Gastroesophageal sphincter (tissue), 4 donors: ENCODE results near the gene MYO1B. TPM values are rescaled to one million over a fixed set of nuclear protein-coding genes. Genes with fewer than 3 reads are reported as not detected.

Source experiments
- ATAC-seq: fragments of 150-250 bp; one replicate; pipeline ENCODE4 v1.9.1; 2016; ENCODE audit warnings: mild to moderate bottlenecking, moderate library complexity
- H3K27ac ChIP-seq, 4 donors: fragments of 200-600 bp; sonication (generic) in 3 of 4; 1 replicate in 3 of 4; 2 replicates in 1 of 4; pipeline ENCODE4 v1.5.1; 2016 to 2019
- H3K27me3 ChIP-seq: fragments of 200-600 bp; sonication (generic); one replicate; pipeline ENCODE4 v1.5.1; 2019
- H3K36me3 ChIP-seq, 2 donors: fragments of 200-600 bp; sonication (generic); one replicate each; pipeline ENCODE4 v1.5.1; 2019; ENCODE audit warnings: control low read depth in 1 of 2
- H3K4me1 ChIP-seq, 3 donors: fragments of 200-600 bp; sonication (generic); 1 replicate in 2 of 3; 2 replicates in 1 of 3; pipeline ENCODE4 v1.5.1; 2016 to 2019; ENCODE audit warnings: control low read depth in 2 of 3
- H3K4me3 ChIP-seq, 2 donors: fragments of 200-600 bp; sonication (generic); one replicate each; pipeline ENCODE4 v1.5.1; 2019; ENCODE audit warnings: mild to moderate bottlenecking in 1 of 2, moderate library complexity in 1 of 2
- H3K9me3 ChIP-seq, 3 donors: fragments of 200-600 bp; sonication (generic); one replicate each; pipeline ENCODE4 v1.5.1; 2017 to 2019; ENCODE audit warnings: control low read depth in 2 of 3
- EP300 ChIP-seq: sonication (generic); formaldehyde crosslinking; IDR thresholded peaks from one replicate; pipeline ENCODE4 v1.6.1; 2017; ENCODE audit warnings: antibody characterized with exemption, mild to moderate bottlenecking
- POLR2A ChIP-seq, 2 donors: fragments of 450-650 bp; IDR thresholded peaks; one replicate each; pipeline ENCODE4 v1.6.1; 2017; ENCODE audit warnings: antibody characterized with exemption in 2 of 2, mild to moderate bottlenecking in 2 of 2, moderate library complexity in 1 of 2
- POLR2AphosphoS5 ChIP-seq: sonication (generic); formaldehyde crosslinking; IDR thresholded peaks from one replicate; pipeline ENCODE4 v1.6.1; 2017; ENCODE audit warnings: antibody characterized with exemption
- WGBS, 2 donors: methylation state at CpG; one replicate each; pipeline ENCODE4 v1.1.5; 2018; ENCODE audit warnings: low coverage in 1 of 2; 5-methylcytosine and 5-hydroxymethylcytosine counted together
- total RNA-seq, 4 donors: library from RNA; depleted of rRNA; stranded (reverse); fragments of >200 nt; gene quantifications; one replicate each; pipeline ENCODE4 v1.1.0, GENCODE V29; 2016
- TF ChIP-seq, protein P1 (sequence below), 4 experiments: fragments of 200-600 bp in 2 of 4; fragments of 450-650 bp in 2 of 4; sonication (generic) in 1 of 4; IDR thresholded peaks; one replicate each; pipeline ENCODE4 v1.5.1; 2017 to 2019; ENCODE audit warnings: antibody characterized with exemption in 4 of 4, mild to moderate bottlenecking in 2 of 4, moderate library complexity in 2 of 4

Gene MYO1B
- total RNA-seq, 4 donors from 2014 or later: 17.3 to 45.0 (median 21.0) TPM

DNA sequence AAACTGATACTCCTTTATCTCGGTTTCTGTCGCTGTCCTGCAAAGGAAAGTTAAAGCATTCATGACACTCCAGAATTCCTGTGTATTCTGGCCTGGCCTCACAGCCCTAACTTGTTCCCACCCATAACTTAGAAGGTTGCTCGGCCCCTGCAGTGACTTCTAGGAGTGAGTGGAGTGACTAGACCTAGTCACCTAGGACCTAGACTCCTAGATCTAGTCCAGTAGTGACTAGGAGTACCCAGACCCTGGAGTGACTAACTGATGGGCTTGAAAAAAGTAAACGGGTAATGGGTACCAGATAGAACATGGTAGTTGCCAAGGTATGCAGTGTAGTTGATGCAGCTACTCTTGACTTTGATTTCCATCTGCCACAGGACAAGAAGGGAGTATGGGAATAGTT lies 181.8 kb downstream of the MYO1B start:
- 92 to 100% methylated on average over 2 to 4 of the region's 4 CpGs for WGBS, 2 donors
- ATAC-seq: no peak
- H3K36me3 ChIP-seq: no peaks in the 10 kb centered on the region
- no peak overlapping the region for H3K4me3 ChIP-seq
- no peaks in the 10 kb centered on the region for H3K4me1 ChIP-seq
- no peak for TF ChIP-seq EP300
- no peak for TF ChIP-seq POLR2AphosphoS5
- no peak for TF ChIP-seq POLR2A (IDR thresholded peaks at IDR 0.05)
- TF ChIP-seq, protein P1, sequence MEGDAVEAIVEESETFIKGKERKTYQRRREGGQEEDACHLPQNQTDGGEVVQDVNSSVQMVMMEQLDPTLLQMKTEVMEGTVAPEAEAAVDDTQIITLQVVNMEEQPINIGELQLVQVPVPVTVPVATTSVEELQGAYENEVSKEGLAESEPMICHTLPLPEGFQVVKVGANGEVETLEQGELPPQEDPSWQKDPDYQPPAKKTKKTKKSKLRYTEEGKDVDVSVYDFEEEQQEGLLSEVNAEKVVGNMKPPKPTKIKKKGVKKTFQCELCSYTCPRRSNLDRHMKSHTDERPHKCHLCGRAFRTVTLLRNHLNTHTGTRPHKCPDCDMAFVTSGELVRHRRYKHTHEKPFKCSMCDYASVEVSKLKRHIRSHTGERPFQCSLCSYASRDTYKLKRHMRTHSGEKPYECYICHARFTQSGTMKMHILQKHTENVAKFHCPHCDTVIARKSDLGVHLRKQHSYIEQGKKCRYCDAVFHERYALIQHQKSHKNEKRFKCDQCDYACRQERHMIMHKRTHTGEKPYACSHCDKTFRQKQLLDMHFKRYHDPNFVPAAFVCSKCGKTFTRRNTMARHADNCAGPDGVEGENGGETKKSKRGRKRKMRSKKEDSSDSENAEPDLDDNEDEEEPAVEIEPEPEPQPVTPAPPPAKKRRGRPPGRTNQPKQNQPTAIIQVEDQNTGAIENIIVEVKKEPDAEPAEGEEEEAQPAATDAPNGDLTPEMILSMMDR (IDR thresholded peaks at IDR 0.05): no peak
- H3K9me3 ChIP-seq: no peaks in the 10 kb centered on the region
- no peaks in the 10 kb centered on the region for H3K27me3 ChIP-seq
- H3K27ac ChIP-seq: no peak overlapping the region

DNA sequence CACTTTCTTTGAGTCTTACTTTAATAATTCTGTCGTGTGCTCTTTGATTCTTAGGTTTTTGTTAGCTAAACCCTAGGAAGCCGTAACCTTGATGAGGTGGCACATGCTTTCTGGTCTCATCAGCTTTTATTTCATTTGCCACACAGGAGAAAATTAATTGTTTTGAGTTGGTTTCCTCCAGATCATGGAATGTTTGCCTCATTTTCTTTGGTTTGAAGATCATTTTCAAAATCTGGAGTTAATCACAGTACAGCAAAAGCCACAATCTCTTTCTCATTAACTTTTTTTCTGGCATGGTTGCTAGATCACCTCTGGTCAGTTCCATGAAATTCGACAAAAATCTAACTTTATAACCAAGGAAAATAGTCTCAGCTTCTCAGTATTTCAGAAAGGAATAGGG lies 182.9 kb downstream of the MYO1B start:
- ATAC-seq: no peak
- 58 to 79% methylated on average over 3 of the region's 3 CpGs for WGBS, 2 donors
- H3K27ac ChIP-seq: no peak overlapping the region
- no peak for TF ChIP-seq POLR2AphosphoS5
- TF ChIP-seq, protein P1 (IDR thresholded peaks at IDR 0.05): no peak
- TF ChIP-seq EP300: no peak
- no peak for TF ChIP-seq POLR2A (IDR thresholded peaks at IDR 0.05)
- no peaks in the 10 kb centered on the region for H3K27me3 ChIP-seq
- H3K4me3 ChIP-seq: no peak overlapping the region
- H3K36me3 ChIP-seq: no peaks in the 10 kb centered on the region
- H3K4me1 ChIP-seq: no peaks in the 10 kb centered on the region
- H3K9me3 ChIP-seq: no peaks in the 10 kb centered on the region

DNA sequence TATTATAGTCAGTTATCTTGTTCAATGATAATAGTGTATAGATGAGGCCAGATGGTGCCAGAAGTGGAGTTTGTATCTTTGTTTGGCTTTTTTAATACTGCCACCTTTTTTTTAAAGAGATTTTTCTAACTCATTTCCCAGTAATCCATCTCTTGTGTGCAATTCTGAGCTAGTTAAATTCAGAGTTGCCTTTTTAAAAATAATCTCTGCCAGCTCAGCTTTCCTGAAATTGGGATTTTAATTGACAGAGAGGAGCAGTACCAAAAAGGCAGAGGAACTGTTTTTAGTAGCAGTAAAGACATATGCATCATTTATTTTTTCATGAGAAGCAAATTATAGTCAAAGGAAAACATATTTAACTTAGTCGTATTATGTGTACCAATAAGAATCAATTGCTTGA lies 185.3 kb downstream of the MYO1B start:
- Histone ChIP-seq H3K27ac (no peak overlapping the region), H3K4me3 (no peak overlapping the region), H3K9me3 (no peaks in the 10 kb centered on the region), H3K4me1 (no peaks in the 10 kb centered on the region), H3K36me3 (no peaks in the 10 kb centered on the region), H3K27me3 (no peaks in the 10 kb centered on the region)
- TF ChIP-seq POLR2AphosphoS5: no peak
- TF ChIP-seq POLR2A (IDR thresholded peaks at IDR 0.05): no peak
- no peak for TF ChIP-seq EP300
- TF ChIP-seq, protein P1 (IDR thresholded peaks at IDR 0.05): no peak
- 85 to 86% methylated on average over 1 of the region's 1 CpG for WGBS, 2 donors
- ATAC-seq: no peak

DNA sequence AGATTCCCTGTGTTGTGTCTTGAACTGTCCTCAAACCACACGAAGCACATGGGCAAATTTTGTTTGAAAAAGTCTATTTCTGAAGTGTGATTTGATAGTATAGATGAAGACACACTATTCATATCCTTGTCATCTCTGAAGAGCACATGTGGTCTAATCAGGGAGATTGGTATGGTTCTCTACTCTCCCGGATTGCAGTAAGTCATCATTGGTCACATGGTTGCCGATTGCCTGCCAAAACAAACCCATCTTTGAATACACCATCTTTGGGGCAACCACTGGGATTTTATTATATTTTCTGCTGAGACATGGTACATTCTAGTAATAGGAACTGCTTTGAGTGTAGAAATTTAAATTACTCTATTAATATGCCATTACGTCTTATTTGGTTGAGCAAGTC lies 186.9 kb downstream of the MYO1B start:
- no peak for ATAC-seq
- no peaks in the 10 kb centered on the region for H3K4me1 ChIP-seq
- no peak overlapping the region for H3K4me3 ChIP-seq
- TF ChIP-seq, protein P1 (IDR thresholded peaks at IDR 0.05): no peak
- TF ChIP-seq POLR2A (IDR thresholded peaks at IDR 0.05) (no peak), EP300 (no peak)
- no peak overlapping the region for H3K27ac ChIP-seq
- no peaks in the 10 kb centered on the region for H3K36me3 ChIP-seq
- H3K9me3 ChIP-seq: no peaks in the 10 kb centered on the region
- WGBS, 2 donors: 82 to 85% methylated on average over 4 of the region's 4 CpGs
- no peaks in the 10 kb centered on the region for H3K27me3 ChIP-seq

DNA sequence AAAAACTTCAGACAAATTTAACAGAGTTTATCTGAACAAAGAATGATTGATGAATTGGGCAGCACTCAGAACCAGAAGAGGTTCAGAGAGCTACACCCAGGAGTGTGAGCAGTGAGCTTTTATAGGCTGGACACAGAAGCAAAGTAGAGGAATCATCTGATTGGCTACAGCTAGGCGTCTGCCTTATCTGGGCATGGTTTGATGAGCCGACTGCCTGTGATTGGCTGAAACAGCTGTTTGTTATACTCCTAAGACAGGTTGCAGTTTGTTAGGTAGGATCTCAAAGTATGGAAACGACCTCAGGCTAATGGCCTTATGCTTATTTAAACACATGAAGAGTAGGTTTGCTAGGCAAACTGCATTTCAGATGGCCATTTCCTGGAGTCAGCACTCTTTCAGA lies 188.9 kb downstream of the MYO1B start:
- 86 to 90% methylated on average over 3 of the region's 3 CpGs for WGBS, 2 donors

More for the DNA sequence above, 188.9 kb downstream of the MYO1B start:
- TF ChIP-seq POLR2AphosphoS5 (no peak), EP300 (no peak), POLR2A (IDR thresholded peaks at IDR 0.05) (no peak)
- TF ChIP-seq, protein P1 (IDR thresholded peaks at IDR 0.05): no peak
- Histone ChIP-seq H3K27ac (no peak overlapping the region), H3K27me3 (no peaks in the 10 kb centered on the region), H3K4me3 (no peak overlapping the region), H3K36me3 (no peaks in the 10 kb centered on the region), H3K4me1 (no peaks in the 10 kb centered on the region), H3K9me3 (no peaks in the 10 kb centered on the region)
- no peak for ATAC-seq
